Measurements from ENCODE around the gene SLC2A4RG.

The SLC2A4RG gene

GRCh38 chr20:63782051-63782471 is 42.5 kb downstream of the SLC2A4RG start:
- DNase-seq, result peak; percentile 44

GRCh38 chr20:63782521-63782971 is 43.0 kb downstream of the SLC2A4RG start:
- DNase-seq, result no peak

GRCh38 chr20:63783970-63784369 is 44.4 kb downstream of the SLC2A4RG start:
- no peak for DNase-seq

- no peak for DNase-seq
Observed at GRCh38 chr20:63785691-63786131, 46.1 kb downstream of the SLC2A4RG start.

GRCh38 chr20:63787302-63787701 is 47.7 kb downstream of the SLC2A4RG start:
- no peak for DNase-seq

GRCh38 chr20:63787749-63788148 is 48.2 kb downstream of the SLC2A4RG start:
- no peak for DNase-seq

GRCh38 chr20:63789836-63790571 is 50.4 kb downstream of the SLC2A4RG start:
- DNase-seq, result no peak

- no peak for DNase-seq
Observed at GRCh38 chr20:63790572-63791168, 51.1 kb downstream of the SLC2A4RG start.

GRCh38 chr20:63791497-63792156 is 52.1 kb downstream of the SLC2A4RG start:
- DNase-seq, result no peak

- DNase-seq, result no peak
Observed at GRCh38 chr20:63792866-63793265, 53.3 kb downstream of the SLC2A4RG start.

Data from stimulated activated CD4-positive, alpha-beta T cell treated with anti-CD3 and anti-CD28 coated beads, Interleukin-15, amount 100 ng/mL, for 24 hours (primary cell).